Vagina (tissue), 2 donors: ENCODE results near the gene MYL6. TPM values are rescaled to one million over a fixed set of nuclear protein-coding genes. Genes with fewer than 3 reads are reported as not detected.

Source experiments
- DNase-seq, 2 donors: peaks; one replicate each; pipeline ENCODE4 v3.0.0-alpha.2; 2017; ENCODE audit errors: extremely low spot score in 2 of 2
- H3K27ac ChIP-seq: fragments of 200-600 bp; sonication (generic); one replicate; pipeline ENCODE4 v1.5.1; 2019
- H3K27me3 ChIP-seq: fragments of 200-600 bp; sonication (generic); one replicate; pipeline ENCODE4 v1.5.1; 2019
- H3K36me3 ChIP-seq, 2 donors: fragments of 200-600 bp; sonication (generic); one replicate each; pipeline ENCODE4 v1.5.1; 2017 to 2019
- H3K4me1 ChIP-seq: fragments of 200-600 bp; sonication (generic); one replicate; pipeline ENCODE4 v1.5.1; 2019
- H3K4me3 ChIP-seq, 2 donors: fragments of 200-600 bp; sonication (generic); 1 replicate in 1 of 2; 2 replicates in 1 of 2; pipeline ENCODE4 v1.5.1; 2016 to 2019
- H3K9me3 ChIP-seq: fragments of 200-600 bp; sonication (generic); one replicate; pipeline ENCODE4 v1.5.1; 2019
- CTCF ChIP-seq, 3 experiments: fragments of 450-650 bp in 2 of 3; fragments of 200-600 bp in 1 of 3; sonication (generic) in 1 of 3; IDR thresholded peaks; one replicate each; pipeline ENCODE4 v1.5.1; 2017 to 2019; ENCODE audit warnings: antibody characterized with exemption in 3 of 3, mild to moderate bottlenecking in 2 of 3, moderate library complexity in 2 of 3
- POLR2A ChIP-seq, 2 donors: fragments of 450-650 bp; IDR thresholded peaks; one replicate each; pipeline ENCODE4 v1.6.1; 2017; ENCODE audit warnings: antibody characterized with exemption in 2 of 2, mild to moderate bottlenecking in 2 of 2, moderate library complexity in 2 of 2
- POLR2AphosphoS5 ChIP-seq, 2 donors: sonication (generic); formaldehyde crosslinking; IDR thresholded peaks; one replicate each; pipeline ENCODE4 v1.9.0; 2017; ENCODE audit warnings: antibody characterized with exemption in 2 of 2, mild to moderate bottlenecking in 2 of 2, low read depth in 1 of 2; ENCODE audit not compliant: insufficient read depth in 1 of 2
- intact Hi-C: fragments of 100-400 bp; cut with DNase I; formaldehyde crosslinking; loops from one replicate; pipeline ENCODE4 v1.15.1; 2023
- total RNA-seq: library from RNA; depleted of rRNA; stranded (reverse); fragments of >200 nt; gene quantifications from one replicate; pipeline ENCODE4 v1.2.3, GENCODE V29; 2016

The MYL6 gene
- total RNA-seq, 1 donor from 2014 or later: 2,285 TPM

GRCh38 chr12:56117778-56118687, 40.1 kb upstream of the MYL6 start, which contains the start of gene ZC3H10:
Gene ZC3H10, plus strand, starts transcription at chr12:56118266. Its CDS starts 2,297 bp downstream, at chr12:56120563.
- H3K4me1 ChIP-seq: peaks cover 15% of the 10 kb centered on the region
- peak within 1 kb of the TSS; percentile 95 for H3K27ac ChIP-seq
- no peaks in the 10 kb centered on the region for H3K9me3 ChIP-seq
- H3K27me3 ChIP-seq: no peaks in the 10 kb centered on the region
- TF ChIP-seq CTCF (IDR thresholded peaks at IDR 0.05): peak; percentile 15 to 36 (median 25)
- peak in 1 of 2 donors; percentile 95 for TF ChIP-seq POLR2A (IDR thresholded peaks at IDR 0.05)
- TF ChIP-seq POLR2AphosphoS5 (IDR thresholded peaks at IDR 0.05; ENCODE audit: insufficient read depth in 1 of 2, low read depth in 1 of 2): peak; percentile 99 to 100
- H3K4me3 ChIP-seq: peak within 1 kb of the TSS; percentile 66 to 71
- H3K36me3 ChIP-seq: peaks cover 0 to 15% of the 10 kb centered on the region in 2 donors
- intact Hi-C loops: loop anchor here (2.0 kb wide), 1 partner anchor 71 kb away; the partner anchor contains the start of gene SMARCC2
- peak; percentile 99 to 100 for DNase-seq

DNA sequence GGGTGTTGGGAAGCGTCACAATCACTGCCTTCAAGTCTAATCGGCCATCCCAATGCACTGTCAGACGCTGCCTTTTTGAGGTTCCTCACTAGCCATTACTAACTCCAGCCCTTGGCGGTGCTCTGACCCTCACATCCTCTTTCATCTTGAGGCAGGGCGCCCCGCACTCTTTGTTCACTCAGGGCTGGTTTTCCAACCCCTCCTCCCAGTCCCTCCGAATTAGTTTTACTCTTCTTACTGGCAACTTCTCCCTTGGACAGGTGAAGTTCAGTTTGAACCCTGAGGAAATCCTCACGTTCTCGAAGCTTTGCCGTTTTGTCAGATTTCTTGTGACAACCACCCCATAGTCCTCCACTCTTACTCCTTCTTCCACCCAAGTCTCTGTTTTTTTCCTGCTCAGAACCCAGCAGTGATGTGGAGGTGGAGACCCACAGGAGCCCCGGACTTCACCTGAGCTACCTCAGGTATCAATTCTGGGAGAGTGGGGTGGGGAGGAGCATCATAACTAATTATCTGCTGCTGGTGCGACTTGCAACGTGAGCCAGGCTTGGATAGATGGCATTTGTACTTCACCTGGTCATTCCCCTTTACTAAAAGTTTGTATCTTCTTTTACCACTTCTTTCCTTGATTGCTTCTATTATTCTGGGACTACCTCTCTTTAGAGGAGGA, 39.3 kb upstream of the MYL6 start:
- peak overlapping the region; percentile 95 for H3K27ac ChIP-seq
- H3K27me3 ChIP-seq: no peaks in the 10 kb centered on the region
- H3K36me3 ChIP-seq: peaks cover 0 to 13% of the 10 kb centered on the region in 2 donors
- no peak for DNase-seq
- no peaks in the 10 kb centered on the region for H3K9me3 ChIP-seq
- TF ChIP-seq POLR2AphosphoS5 (IDR thresholded peaks at IDR 0.05; ENCODE audit: insufficient read depth in 1 of 2, low read depth in 1 of 2): no peak
- TF ChIP-seq POLR2A (IDR thresholded peaks at IDR 0.05): no peak
- no peak for TF ChIP-seq CTCF (IDR thresholded peaks at IDR 0.05)
- peak overlapping the region; percentile 66 to 71 for H3K4me3 ChIP-seq
- peaks cover 15% of the 10 kb centered on the region for H3K4me1 ChIP-seq
- intact Hi-C loops: loop anchor here (2.0 kb wide), 1 partner anchor 70 kb away; the partner anchor contains the start of gene SMARCC2

GRCh38 chr12:56119361-56119796, 38.8 kb upstream of the MYL6 start:
- no peaks in the 10 kb centered on the region for H3K27me3 ChIP-seq
- H3K36me3 ChIP-seq: peaks cover 0 to 13% of the 10 kb centered on the region in 2 donors
- H3K9me3 ChIP-seq: no peaks in the 10 kb centered on the region
- TF ChIP-seq POLR2A (IDR thresholded peaks at IDR 0.05) (no peak), CTCF (IDR thresholded peaks at IDR 0.05) (peak; percentile 70 to 79 (median 78)), POLR2AphosphoS5 (IDR thresholded peaks at IDR 0.05; ENCODE audit: insufficient read depth in 1 of 2, low read depth in 1 of 2) (peak in 1 of 2 donors; percentile 90)
- H3K4me3 ChIP-seq: peak overlapping the region; percentile 66 to 71
- H3K27ac ChIP-seq: peak overlapping the region; percentile 95
- intact Hi-C loops: loop anchor here (2.0 kb wide), 1 partner anchor 69 kb away; the partner anchor contains the start of gene SMARCC2
- no peak for DNase-seq
- peaks cover 15% of the 10 kb centered on the region for H3K4me1 ChIP-seq

GRCh38 chr12:56120158-56120846, 37.9 kb upstream of the MYL6 start:
- intact Hi-C loops: loop anchor here (5.0 to 10.0 kb wide), 2 partner anchors 42 to 104 kb away; partner anchors contain the start of genes NABP2 and RNF41
- Histone ChIP-seq H3K36me3 (peaks cover 0 to 13% of the 10 kb centered on the region in 2 donors), H3K27me3 (no peaks in the 10 kb centered on the region), H3K27ac (peak overlapping the region; percentile 95), H3K4me1 (peaks cover 15% of the 10 kb centered on the region), H3K9me3 (no peaks in the 10 kb centered on the region), H3K4me3 (no peak overlapping the region)
- no peak for DNase-seq
- TF ChIP-seq CTCF (IDR thresholded peaks at IDR 0.05) (no peak), POLR2A (IDR thresholded peaks at IDR 0.05) (no peak), POLR2AphosphoS5 (IDR thresholded peaks at IDR 0.05; ENCODE audit: insufficient read depth in 1 of 2, low read depth in 1 of 2) (no peak)
